OCI-LY3 (cell line): ENCODE data around the gene GOLGA5.

ENCODE experiments used
- CTCF ChIP-seq: fragments of 200-600, 300-600 bp; sonication (generic); IDR thresholded peaks from 2 replicates; pipeline ENCODE4 v1.5.1; 2014; ENCODE audit warnings: antibody characterized with exemption, low read length, low read depth
- EZH2phosphoT487 ChIP-seq: fragments of 200-600 bp; shearing (Covaris generic); IDR thresholded peaks from 2 replicates; pipeline ENCODE4 v1.6.1; 2018; ENCODE audit warnings: antibody characterized with exemption, mixed run types, low read depth

GRCh38 chr14:92866181-92866752, 72.2 kb downstream of the GOLGA5 start:
- TF ChIP-seq CTCF (no peak), EZH2phosphoT487 (no peak)
